HuH-7 (cell line): ENCODE data around the gene DYSF.

Source experiments
- DNase-seq: peaks from one replicate; pipeline ENCODE4 v3.0.0; 2011; ENCODE audit warnings: low spot score

The DYSF gene

DNA sequence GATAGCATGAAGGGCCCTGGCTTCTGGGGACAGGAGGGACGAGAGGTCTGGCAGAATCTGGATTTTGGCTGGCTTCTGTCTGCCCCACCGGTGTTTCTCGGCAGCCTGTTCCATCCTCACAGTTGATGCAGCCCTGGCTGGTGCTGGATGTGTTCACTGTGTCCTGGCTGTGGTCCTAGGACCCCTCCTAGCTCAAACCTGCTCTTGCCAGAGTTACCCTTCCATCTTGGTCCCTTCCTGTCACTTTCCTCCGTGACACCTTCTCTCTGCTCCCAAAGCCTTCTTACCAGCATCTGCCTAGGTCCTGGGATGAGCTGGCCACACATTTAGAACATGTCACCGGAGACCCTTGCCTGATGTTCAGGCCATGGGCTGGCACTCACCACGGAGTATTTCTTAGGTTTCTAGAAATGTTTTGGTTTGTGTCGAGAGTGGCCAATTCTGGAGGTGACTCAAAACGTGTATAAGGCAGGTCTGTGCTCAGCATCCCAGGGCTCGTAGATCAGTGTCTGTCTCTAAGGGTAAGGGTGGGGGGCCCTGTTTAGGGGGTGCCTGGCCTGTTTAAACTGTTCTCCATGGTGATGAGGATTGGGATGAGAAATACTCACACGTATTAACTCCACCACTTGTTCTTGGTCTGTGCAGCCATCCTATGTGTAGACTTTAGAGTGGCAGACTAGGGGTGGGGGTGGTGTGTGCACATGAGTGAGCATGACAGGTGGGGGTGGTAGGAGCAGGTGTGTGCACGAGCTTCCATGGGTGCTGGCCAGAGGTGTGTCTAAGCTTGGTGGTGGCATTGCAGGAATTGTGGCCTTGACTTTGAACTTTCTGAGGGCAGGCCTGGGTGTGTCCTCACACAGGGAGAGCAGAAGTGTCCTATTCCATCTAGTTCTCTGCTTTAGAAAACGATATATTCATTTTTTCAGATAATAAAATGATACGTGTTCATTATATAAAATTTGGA, 162.7 kb downstream of the DYSF start:
- no peak for DNase-seq

DNA sequence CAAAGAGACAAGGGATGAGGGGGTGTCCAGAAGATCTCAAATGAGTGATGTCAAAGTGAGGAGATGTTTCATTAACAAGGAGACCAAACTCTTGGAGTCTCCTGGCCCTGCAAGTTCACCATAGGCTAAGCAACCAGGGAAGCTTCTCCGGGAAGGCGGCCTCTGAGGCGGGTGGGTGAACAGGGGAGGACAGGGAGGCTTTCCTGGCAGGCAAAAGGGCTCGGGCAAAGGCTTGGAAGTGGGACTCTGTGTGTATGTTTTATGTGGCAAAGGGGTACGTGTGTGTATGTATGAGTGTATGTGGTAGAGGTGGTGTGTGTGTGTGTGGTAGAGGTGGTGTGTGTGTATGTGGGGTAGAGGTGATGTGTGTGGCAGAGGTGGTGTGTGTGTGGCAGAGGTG, 163.9 kb downstream of the DYSF start:
- DNase-seq = no peak

DNA sequence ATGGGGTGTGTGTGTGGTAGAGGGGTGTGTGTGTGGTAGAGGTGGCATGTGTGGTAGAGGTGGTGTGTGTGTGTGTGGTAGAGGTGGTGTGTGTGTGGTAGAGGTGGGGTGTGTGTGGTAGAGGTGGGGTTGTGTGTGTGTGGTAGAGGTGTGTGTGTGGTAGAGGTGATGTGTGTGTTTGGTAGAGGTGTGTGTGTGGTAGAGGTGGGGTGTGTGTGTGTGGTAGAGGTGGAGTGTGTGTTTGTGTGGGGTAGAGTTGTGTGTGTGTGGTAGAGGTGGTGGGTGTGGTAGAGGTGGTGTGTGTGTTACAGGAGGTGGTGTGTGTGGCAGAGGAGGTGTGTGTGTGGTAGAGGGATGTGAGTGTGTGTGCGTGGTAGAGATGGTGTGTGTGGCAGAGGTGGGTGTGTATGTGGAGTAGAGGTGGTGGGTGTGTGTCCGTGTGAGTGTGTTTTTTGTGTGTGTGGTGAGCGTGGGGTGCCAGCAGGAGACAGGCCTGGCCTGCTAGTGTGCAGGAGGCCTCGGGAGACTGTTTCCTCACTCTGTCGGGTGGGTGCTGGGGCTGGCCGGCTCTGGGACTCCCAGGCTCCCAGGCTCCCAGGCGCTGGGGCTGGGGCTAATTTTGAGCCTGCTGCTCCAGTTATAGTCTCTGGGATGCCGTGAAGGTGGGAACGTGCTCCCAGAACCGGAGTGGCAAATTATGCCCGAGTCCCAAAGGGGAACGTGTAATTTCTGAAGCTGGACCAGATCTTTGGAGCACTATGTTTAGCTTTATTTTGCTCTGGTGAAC, 165.2 kb downstream of the DYSF start:
- peak; percentile 24 for DNase-seq

DNA sequence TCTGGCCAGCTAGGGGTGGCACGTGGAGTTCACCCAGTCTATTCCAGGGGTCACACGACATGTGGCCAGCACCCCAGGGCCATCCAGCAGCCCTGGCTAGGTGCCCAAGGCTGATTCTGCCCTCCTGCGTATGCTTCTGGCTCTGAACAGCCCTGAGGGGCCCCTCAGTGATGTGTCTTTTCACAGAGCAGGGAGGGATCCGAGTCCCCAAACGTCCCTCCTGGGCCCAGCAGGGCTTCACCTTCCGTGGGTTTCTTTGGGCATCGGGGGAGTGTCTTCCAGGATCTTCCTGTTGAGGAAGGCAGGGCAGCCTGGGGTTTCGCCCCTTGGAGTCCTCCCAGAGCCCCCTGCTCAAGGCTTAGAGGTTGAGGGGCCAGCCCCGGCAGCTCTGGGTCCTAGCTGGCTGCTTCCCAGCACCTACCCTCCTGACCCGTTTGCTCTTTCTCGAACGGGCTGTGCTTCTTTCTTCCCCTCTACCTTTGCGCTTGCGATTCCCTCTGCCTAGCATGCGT, 165.9 kb downstream of the DYSF start:
- no peak for DNase-seq

DNA sequence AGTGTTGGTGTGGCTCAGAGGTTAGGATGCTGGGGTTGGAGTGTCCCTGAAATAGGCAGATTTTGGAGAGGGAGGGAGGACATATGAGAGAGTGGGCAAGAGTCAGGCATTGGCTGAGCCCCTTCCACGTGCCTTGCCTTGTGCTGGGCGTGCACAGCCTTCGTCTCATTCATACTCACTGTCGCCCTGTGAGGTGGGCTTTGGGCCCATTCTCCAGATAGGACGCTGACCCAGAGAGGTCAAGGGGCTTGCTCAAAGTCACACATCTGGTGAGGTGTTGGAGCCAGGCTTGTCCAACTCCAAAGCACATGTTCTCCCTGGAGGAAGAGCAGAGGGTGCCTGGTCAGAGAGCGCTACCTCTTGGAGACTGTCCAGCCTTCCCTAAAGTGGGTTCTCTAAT, 166.8 kb downstream of the DYSF start:
- no peak for DNase-seq

DNA sequence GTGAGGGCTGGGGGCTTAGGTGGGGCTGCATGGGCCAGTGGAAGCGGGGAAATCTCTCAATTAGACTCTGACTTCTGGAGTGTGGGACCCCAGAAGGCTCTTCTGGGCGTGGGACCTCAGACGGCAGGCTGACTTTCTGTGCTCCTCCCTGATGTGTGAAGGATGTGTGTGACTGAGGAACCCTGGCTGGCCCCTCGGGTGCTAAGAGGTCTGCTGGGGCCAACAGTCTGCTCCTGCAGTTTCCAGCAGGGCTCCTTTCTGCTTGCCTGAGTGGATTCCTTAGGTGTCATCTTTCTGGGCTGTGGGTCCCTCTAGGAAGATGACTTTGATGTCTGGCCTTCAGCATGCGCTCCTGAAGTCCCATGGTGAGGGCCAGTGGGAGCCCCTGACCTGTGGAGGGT, 167.5 kb downstream of the DYSF start:
- DNase-seq = no peak

DNA sequence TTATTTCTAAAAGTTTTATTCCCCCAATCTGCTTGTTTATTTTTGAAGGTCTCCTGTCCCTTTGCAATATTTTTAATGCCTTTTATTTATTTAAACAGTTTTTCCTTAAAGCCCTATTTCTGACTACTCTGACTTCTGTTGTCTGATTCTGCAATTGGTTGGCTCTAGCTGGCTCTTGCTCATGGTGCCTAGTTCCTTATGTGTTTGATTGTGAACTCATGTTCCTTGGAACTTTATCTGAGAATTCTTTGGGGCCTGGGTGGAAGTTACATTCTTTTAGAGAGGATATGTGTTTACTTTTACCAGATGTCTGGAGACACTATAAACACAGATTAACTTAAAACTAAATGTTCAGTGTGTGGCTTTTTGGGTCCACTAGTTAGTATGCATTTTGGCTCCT, 175.9 kb downstream of the DYSF start:
- DNase-seq = no peak

DNA sequence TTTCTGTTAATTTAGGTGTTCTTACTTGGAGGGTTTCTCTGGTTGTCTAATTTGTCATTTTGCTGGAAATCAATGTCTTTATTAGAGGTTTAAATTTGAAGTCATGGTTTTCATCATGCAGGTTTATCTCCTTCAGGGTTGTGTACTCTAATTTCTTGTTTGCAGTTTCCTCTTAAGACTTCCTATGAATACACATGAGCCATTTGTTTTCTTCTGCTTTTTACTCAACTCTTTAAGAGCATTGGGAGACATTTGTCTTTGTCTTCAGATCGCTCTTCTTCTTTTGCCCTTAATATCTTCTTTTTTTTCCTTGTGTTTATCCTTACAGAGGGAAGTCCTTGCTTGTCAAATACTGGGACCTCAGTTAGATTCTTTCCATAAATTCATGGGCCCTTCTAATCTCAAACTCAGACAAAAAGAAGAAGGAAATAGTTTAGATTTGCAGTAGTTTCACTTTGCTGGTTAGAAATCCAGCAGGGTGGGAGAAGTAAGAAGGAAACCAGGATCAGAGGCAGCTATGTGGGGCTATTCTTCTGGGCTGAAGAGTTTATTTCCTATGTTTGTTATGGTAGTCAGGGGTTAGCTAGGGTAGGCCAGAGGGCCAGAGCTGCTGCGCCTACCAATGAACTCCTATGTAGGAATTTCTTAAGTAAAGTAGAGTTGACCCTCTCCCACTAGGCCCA, 176.6 kb downstream of the DYSF start:
- no peak for DNase-seq

- no peak for DNase-seq
Measured at GRCh38 chr2:71630454-71631328, 177.3 kb downstream of the DYSF start.

DNA sequence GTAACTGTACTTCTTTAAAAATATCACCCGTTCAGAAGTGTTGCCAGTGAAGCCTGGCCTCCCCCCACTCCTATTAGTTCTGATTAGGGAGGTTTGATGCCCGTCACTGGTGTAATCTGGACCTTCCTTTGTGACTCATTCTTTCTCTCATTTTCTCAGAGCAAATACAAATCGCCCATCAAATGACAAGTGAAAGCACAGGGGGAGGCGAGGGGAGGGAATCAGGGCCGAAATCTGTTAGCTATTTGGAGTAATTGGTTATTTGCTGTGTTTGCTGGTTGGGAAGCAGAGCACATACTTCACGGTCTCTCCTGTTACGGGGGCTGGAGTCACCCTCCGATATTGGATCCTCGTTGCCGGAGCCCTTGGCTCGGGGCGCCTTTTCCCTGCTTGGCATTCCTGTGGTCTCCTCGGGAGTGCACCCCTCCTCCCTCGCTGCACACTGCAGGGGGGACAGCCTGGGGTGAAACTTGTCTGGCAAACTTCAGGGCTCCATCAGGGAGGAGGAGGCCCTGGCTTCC, 178.1 kb downstream of the DYSF start:
- no peak for DNase-seq

GRCh38 chr2:71633086-71633485, 179.7 kb downstream of the DYSF start:
- DNase-seq = no peak

GRCh38 chr2:71634567-71634966, 181.2 kb downstream of the DYSF start:
- DNase-seq = no peak

DNA sequence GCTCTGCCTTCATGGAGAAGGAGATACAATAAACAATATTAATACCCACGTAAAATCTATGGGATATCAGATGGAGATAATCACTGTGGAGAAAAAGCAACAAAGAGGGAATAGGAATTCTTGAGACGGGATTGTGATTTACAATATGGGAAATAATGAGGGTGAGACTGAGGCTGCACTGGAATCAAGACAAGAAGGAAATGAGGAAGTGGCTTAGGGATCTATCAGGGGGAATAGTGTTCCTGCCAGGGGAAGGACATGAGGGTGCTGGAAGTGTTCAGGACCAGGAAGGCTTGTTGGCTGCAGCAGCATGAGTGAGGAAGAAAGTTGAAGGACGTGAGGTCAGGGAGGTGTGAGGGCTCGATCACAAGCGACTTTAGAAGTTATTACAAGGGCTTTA, 182.4 kb downstream of the DYSF start:
- no peak for DNase-seq

DNA sequence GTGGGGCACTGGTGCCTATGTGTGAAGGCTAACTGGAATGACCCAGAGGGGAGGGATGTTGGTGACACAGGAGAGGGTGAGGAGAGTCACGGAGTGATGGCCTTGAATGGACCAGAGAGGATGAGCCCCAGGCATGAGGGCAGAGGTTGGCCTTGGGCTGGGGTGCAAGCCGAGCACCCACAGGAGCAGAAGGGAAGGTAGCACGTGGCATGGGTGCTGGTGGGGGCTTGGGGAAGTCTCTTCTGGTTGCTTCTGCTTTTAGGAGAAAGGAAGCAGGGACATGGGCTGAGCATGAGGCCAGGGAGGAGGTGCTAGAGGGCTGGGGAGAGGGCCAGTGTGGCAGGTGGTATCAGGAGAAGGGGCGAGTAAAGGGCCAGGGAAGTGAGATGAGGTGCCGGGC, 183.8 kb downstream of the DYSF start:
- no peak for DNase-seq

- no peak for DNase-seq
Measured at GRCh38 chr2:71637736-71638135, 184.4 kb downstream of the DYSF start.

DNA sequence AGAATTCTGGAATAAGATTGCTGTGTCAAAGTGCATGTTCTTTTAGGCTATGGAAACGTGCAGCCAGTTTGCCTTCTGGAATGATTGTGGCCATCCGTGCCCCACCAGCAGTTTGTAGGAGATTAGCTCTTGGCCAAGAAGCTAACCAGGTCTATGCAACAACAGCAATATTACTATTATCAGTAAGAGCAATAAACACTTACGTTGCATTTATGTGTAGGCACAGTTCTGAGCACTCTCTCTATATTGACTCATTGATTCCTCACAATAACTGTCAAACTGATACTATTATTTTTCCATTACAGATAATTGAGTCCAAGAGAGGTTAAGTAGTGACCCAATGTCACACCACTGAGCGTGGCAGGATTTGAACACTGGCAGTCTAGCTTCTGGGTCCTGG, 186.4 kb downstream of the DYSF start:
- no peak for DNase-seq

GRCh38 chr2:71640489-71640888, 187.1 kb downstream of the DYSF start:
- no peak for DNase-seq

GRCh38 chr2:71643674-71644357, 190.5 kb downstream of the DYSF start:
- no peak for DNase-seq

GRCh38 chr2:71646028-71646427, 192.7 kb downstream of the DYSF start:
- DNase-seq = no peak

- DNase-seq = no peak
Measured at GRCh38 chr2:71647356-71647755, 194.0 kb downstream of the DYSF start.

GRCh38 chr2:71655498-71655897, 202.1 kb downstream of the DYSF start:
- no peak for DNase-seq
